DMS53 treated with DMSO at 0.1 percent for 48 hours (cell line): Measurements from ENCODE around the gene ATP5ME.
"Not testable (repeated sequence)": the region's sequence is repeated elsewhere in the genome, so short reads cannot be mapped to it uniquely, and the experiment has no call there.

Experiments
- DNase-seq: peaks from one replicate; lab custom pipeline; 2025; ENCODE audit not compliant: unreplicated experiment; lab: John Stamatoyannopoulos, UW

Gene ATP5ME

DNA sequence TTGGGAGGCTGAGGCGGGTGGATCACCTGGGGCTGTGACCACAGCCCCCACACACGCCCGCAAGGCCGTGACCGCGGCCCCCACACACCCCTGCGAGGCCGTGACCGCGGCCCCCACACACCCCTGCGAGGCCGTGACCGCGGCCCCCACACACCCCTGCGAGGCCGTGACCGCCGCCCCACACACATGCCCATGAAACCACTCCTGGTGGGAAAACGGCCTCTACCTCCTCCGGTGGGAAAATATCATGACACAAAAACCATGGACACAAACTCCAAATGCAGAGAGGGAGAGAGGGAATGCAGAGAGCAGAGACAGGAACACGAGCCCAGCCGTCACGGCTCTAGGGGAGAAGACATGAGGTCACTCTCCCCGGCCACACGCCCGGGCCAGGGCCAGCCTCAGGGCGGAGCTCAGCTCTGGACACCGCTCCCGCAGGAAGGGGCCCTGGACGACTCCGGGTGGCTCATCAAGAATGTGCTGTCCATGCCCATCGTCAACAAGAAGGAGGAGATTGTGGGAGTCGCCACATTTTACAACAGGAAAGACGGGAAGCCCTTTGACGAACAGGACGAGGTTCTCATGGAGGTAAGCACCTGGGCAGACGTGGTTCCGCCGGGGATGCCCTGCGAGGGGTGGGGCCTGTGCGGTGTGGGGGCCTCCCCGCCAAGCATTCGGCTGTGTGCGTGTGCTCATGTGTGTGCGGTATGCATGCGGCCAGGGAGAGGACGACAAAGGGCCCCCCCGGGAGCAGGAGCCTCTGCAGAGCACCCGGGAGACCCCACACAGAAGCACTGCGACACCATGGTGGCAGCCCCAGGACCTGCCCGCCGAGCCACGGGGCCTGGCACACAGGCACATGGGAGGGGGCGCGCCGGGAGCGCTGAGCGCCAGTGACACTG is 17.4 kb downstream of the ATP5ME start:
- no peak for DNase-seq

- no peak for DNase-seq
Observed at GRCh38 chr4:655464-656151, 18.5 kb downstream of the ATP5ME start.

GRCh38 chr4:654871-655463 is 19.1 kb downstream of the ATP5ME start:
- DNase-seq: no peak

- no peak for DNase-seq
Observed at GRCh38 chr4:654503-654845, 19.6 kb downstream of the ATP5ME start.

DNA sequence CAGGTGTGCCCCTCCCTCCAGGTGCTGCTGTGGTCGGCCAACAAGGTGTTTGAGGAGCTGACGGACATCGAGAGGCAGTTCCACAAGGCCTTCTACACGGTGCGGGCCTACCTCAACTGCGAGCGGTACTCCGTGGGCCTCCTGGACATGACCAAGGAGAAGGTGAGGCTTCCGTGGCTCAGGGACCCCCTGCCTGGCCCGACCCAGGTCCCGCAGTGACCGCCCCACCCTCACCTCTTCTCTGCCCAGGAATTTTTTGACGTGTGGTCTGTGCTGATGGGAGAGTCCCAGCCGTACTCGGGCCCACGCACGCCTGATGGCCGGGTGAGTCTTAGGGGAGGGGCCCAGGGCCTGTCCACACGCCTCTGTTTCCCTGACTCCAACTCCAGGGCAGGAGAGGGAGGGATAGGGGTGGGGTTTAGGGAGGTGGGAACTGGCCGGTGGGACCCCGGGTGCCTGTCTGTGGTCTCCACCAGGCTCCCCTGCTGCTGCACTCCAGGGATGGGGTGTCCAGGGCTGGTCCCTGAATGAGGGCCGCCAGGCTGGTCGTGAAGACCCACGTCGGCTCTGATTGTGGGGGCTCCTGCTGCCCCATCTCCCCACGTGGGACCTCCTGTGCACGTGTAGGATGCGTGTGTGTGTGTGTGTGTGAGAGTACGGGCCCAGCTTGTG is 20.1 kb downstream of the ATP5ME start:
- no peak for DNase-seq

DNA sequence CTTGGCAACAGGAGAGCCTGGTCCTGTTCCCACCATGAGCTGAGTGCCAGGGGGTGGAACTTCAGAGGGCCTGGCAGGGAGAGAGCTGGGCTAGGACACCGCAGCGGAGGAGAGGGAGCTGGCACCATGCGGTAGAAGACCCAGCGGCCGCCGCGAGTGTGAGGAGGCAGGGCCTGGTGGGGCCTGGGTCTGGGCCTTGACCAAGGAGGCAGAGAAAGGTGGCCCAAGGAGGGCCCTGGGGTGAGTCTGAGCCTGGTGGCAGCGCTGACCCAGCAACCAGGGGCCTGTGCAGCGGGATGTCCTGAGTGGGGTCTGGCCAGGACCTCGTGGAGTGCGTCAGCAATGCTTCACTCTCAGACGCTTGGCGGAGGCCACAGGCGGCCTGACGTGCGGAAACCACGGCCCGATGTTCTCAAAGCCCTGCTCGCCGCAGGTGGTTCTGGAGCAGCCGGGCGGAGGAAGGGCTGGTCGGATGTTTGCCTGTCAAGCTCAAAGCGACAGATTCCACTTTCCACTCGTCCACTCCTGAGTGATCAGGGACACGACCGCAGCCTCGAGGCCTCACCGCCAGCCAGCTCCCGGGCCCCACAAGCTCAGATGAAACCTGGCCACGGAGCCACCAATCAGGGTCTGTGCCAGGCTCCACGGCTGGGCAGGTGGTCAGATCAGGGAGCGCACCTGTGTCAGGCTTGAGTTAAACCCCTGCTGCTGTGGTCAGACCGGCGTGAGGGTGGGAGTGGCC is 20.8 kb downstream of the ATP5ME start:
- no peak for DNase-seq

DNA sequence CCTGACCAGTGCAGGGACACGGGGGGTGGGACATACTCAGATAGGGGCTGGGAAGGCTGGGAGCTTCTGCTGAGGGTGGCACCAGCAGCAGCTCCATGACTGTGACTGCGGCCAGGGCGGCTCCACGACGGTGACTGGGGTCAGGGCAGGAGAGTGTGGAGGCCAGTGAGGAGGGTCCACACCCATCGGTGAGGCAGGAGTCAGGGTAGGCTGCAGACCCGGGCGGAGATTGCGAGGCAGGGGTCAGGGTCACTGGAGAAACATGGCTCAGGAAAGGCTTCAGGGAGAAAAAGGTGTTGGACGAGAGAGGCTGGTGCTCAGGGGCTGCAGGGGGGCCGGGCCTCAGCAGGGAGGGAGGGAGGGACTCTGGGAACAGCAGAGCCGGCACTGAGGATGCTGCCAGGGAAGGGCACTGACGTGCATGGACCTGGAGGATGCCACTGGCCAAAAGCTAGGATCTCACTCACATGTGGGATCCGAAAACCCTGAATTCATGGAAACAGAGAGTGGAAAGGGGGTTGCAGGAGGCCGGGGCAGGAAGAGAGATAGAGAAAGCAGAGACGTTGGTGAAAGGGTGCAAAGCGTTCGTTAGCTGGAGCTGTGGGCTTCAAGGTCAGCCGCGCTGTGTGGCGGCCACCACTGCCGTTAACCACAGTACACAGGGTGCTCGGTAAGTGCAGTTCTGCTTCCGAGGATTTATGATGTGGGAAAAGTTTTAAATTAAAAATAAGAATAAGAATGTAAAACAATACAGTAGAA is 22.0 kb downstream of the ATP5ME start:
- DNase-seq: no peak

- DNase-seq: peak; percentile 93
Observed at GRCh38 chr4:650951-651883, 22.9 kb downstream of the ATP5ME start.

DNA sequence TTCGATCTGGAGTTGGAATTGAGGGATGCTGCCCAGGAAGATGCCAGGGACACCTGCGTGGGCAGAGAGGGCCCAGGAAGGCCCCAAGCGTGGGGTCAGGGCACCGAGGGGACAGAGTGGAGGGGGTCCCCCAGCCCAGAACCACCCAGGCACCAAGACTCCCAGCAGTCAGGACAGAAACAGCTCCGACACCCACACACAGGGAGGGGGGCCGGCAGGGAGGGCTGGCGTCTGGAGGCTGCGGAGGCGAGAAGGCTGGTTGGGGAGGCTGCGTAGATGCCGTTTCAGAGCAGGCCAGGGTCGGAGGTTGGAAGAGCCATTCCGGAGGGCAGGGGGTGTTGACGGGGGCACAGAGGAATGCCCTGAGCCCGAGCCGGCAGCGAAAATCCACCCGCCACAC is 23.6 kb downstream of the ATP5ME start:
- DNase-seq: no peak

DNA sequence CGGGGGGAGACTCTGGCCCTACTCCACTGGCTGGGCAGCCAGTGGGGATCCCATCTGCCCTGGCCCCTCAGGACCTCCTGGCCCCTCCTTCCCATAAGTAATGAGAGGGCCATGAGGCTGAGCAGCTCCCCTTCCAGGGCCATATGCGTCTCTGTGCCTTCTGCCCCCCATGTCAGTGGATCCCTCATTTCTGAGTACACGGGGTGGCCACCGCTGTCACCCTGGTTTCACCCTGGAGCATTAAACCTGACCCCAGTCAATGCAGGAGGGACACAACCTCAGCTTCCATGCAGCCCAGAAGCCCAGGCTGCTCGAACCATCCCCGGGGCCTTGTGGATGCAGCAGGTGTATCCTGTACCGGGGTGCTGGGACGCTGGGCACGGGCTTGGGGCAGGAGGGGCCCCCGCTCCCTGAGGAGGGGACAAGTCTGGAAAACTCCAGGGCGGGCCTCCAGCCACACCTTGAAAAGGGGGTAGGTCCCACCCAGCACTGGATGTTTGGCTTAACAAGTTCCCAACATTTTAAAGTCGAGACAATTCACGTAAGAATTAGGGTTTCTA is 24.2 kb downstream of the ATP5ME start:
- DNase-seq: no peak

DNA sequence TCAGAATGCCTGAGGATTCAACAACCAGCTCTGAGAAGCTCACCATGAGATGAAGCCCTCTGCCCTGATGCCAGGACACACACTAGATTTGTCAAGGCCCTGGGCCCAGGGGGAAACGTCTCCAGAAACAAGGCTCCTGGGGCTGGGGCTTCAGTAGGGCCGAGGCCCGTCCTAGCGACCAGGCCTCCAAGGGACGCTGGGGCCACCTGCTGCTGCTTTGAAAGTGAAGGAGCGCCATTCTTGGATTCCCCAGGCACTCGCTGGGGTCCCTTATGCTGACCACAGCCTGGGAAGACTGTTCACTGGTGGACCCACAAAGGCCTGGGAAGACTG is 24.8 kb downstream of the ATP5ME start:
- DNase-seq: no peak

- DNase-seq: no peak
Observed at GRCh38 chr4:648579-649292, 25.3 kb downstream of the ATP5ME start.

DNA sequence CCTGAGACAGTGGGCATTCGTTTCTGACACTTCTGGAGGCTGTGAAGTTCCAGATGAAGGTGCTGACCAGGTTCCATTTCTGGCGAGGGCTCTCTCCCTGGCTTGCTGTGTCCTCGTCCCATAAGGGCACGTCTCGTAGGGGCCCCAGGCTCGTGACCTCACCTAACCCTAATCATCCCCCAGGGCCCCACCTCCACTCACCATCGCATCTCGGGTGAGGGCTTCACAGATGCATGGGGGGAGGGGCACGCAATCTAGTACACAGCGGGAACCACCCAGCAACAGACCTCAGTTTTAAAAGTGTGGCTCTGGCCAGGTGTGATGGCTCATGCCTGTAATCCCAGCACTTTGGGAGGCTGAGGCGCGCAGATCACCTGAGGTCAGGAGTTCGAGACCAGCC is 26.6 kb downstream of the ATP5ME start:
- no peak for DNase-seq

DNA sequence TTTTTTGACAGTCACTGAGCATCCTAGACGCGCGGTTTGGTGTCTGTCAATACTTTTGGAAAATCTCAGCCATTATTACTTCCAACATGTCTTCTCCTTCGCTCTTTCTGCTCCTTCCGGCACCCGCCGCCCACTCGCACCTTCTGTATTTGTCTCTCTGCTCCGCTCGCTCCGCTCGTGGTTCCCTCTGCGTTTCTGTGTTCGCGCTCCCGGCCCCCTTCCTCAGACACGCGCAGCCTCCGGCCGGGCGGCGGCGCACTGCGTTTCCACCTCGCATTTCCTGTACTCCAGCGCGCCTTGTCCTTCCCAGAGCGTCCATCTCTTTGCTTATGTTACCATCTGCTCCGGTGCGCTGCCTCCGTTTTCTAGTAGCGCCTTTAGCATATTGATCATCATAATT is 27.6 kb downstream of the ATP5ME start:
- DNase-seq: no peak

DNA sequence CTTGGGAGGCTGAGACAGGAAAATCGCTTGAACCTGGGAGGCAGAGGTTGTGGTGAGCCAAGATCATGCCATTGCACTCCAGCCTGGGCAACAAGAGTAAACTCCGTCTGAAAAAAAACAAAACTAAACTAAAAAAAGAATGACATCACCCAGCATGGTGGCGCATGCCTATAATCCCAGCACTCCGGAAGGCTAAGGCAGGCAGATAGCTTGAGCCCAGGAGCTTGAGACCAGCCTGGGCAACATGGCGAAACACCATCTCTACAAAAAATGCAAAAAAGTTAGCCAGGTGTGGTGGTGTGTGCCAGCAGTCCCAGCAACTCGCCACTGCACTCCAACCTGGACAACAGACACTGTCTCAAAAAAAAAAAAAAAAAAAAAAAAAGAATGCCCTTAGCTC is 31.7 kb downstream of the ATP5ME start:
- DNase-seq: not testable (repeated sequence)

- DNase-seq: no peak
Observed at GRCh38 chr4:637536-638280, 36.4 kb downstream of the ATP5ME start.

- no peak for DNase-seq
Observed at GRCh38 chr4:636628-637159, 37.4 kb downstream of the ATP5ME start.
